NCI-H2227 treated with DMSO at 0.1 percent for 48 hours (cell line): ENCODE measurements around the gene KDM2B.
"Not testable (repeated sequence)": the region's sequence is repeated elsewhere in the genome, so short reads cannot be mapped to it uniquely, and the experiment has no call there.

Experiments used
- DNase-seq: peaks from one replicate; lab custom pipeline; 2025; lab: John Stamatoyannopoulos, UW

KDM2B gene

DNA sequence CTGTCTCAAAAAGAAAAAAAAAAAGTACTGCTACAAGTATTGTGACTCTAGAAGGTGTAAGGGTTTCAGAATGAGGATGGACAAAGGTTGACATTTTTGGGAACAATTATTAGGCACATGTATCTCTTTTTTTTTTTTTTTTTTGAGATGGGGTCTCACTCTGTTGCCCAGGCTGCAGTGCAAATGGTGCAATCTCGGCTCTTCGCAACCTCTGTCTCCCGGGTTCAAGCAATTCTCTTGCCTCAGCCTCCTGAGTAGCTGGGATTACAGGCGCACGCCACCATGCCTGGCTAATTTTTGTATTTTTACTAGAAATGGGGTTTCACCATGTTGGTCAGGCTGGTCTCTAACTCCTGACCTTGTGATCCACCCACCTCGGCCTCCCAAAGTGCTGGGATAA lies 195.9 kb downstream of the KDM2B start:
- not testable (repeated sequence) for DNase-seq

- DNase-seq, result no peak
Measured at GRCh38 chr12:121383601-121384021, 197.2 kb downstream of the KDM2B start.

GRCh38 chr12:121379945-121380344 lies 200.9 kb downstream of the KDM2B start:
- DNase-seq, result no peak
